HG03108 (cell line): Measurements from ENCODE around the gene GRIK4.

Source experiments
- ATAC-seq: cut with Tn5 transposase; IDR thresholded peaks from one replicate; pipeline ENCODE4 v1.9.1; 2021; ENCODE audit warnings: moderate library complexity; ENCODE audit not compliant: unreplicated experiment

The GRIK4 gene

DNA sequence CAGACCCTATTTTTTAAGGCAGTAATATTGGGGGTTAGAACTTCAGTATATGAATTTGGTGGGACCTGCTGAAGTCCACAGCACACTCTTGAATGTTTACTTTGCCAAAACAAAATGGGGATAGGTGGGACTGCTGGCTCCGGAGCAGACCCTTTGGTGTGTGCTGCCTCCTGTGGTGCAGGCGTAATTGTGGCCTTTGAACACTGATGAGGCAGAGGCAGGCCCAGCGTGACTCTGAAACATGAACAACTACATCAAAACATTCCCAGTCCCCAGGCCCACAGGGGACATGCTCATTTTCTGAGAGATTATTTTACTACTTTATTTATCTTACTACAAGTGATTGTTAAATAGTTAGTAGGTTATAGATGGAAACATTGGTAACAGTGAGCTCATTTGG is 287.3 kb downstream of the GRIK4 start:
- no peak for ATAC-seq

- ATAC-seq, result no peak
These were observed 288.7 kb downstream of the GRIK4 start for GRCh38 chr11:120800206-120800605.

DNA sequence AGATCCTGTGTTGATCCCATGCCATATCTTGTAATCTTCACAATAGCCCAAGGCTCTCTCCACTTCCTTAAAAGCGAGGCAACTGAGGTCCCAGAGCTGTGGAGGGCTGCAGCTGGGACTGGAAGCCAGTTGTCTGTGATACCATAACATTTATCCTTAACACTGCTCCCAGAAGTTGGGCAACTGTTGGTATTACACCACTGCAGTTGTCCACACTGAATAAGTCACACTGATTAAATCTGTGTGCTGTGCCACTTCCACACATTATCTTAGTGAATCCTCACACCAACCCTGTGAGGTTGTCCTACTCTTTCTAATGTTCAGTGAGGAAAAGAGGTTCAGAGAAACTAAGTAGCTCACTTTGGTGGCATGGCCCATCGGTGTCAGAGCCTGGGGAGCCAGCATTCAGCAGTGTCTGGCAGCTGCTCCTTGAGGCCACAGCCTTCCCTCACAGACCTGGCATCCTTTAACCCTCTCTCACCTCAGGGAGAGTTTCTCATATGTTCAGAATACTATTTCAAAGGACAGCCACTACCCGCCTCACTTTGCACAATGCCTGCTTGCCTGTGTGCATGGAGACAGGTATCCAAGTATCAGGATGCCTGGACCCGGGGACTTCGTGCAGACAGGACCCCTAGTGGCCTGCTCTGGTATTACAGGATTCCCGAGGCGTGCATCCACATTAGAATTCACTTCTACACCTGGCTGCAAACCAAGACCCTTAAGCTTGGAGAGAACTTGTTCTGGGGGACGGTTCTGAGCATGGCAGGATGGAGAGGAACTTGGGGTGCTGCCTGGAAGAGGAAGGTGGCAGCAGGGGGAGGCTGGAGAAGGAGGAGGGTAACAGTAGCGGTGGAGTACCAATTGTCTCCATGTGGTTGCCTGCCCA is 290.5 kb downstream of the GRIK4 start:
- ATAC-seq, result no peak

DNA sequence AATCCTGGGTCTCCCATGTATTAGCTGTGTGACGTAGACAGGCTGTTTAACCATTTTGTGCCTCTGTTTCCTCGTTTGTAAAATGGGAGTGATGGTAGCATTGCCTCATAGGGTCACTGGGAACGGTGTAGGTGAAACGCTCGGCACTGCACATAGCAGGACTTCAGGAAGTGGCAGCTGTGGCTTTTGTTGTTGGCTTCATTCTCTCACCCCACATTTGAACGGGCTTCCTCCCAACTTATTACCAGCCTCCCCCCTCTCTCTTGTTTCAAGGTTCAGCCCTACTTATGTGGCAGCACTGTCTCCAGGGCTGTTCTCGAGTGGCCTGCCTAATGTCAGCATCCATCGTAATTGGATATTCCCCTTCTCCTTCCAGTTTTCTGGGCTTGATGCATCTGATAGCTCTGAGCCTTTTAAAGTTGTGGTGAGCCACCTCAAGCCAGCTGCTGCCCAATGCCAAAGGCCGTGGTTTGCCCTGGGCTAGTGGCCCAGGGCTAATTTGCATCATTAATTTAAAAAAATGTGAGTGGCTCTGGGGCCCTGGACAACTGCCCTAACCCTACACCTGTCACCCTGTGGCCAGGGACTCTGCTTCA is 294.5 kb downstream of the GRIK4 start:
- ATAC-seq, result no peak

DNA sequence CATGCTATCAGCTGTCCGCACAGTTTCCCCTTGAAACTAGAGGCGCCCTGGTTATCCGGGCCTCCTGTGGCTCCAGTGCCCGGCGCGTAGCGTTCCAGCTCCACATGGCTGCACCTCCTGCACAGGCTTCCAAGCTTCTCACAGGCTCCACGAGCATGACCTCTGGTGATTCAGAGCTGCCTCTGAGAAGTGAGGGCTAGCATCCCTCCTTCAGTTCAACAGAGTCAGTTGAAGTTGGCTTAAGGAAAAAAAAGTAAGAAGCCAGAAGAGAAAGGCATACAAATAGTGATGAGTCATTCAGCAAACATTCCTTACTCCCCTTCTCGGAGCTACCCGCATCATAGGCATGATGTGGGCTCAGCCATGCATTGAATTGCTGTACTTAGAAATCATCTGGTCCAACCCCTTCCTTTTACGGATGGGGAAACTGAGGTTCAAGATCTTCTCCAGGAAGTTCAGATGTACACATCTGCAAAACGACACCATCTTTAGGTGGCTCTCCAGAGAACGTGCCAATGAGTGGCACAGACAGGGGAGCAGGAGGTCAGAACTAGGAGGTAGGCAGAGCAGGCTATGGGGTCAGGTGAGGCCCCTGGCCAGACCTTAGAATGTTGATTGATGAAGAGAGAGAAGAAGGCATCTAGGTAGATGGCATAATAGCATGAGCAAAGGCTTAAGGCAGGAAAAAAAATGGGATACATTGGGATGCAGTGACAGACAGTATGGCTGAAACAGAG is 296.0 kb downstream of the GRIK4 start:
- no peak for ATAC-seq

DNA sequence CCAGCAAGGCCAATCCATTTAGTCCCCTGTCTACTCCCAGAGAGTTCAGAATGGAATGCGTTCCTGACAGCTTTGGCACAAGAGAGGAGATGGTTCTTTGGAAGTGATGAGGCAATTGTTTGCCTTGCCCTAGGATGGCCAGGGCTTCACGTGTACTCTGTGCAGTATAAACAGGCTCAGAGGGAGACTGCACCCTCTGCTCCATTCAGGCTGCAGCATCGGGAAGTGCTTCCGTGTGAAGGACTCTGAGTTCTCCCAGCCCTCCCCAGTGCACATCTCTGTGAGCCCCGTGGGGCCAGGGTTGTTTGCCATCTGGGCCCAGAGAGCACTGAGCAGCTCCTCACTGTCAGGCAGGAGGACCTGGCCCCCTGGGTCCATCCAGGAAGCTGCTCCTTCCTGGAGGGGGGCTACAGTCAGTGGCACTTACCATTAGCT is 297.1 kb downstream of the GRIK4 start:
- no peak for ATAC-seq

DNA sequence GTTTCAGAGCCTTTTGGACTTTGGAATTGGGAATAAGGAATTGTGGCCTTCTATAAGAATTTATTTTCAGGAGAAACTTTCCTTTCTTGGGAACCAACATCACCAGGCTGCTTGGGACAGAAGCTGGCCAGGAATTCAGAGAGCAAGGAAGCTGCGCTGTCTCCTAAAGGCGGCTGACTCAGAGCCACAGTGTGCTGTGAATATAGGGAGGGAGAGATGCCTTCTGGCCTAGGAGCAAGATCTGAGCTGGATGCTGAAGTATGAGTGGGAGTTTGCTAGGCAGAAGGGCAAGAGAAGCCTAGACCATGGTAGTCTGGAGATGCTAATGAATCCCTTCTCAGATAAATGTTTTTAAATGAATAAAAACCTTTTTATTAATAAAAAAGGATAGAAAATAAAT is 298.7 kb downstream of the GRIK4 start:
- no peak for ATAC-seq

- ATAC-seq, result no peak
These were observed 299.7 kb downstream of the GRIK4 start for GRCh38 chr11:120811199-120811598.

DNA sequence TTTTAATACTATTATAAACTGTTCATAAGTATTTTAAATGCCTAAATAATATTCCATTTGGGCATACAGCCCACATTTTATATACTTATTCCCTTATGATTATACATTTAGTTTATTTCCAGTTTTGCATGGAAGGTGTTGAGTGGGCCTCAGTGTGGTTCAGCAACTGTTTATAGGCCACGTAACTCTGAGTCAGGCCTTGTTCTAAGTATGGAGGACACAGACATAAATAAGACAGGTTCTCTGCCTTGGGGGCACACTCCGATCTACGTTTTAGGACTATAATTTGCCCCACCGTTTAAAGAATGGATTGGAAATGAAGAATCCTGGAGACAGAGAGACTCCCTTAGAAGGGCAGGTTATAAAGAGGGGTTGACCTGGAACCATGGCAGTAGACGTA is 300.2 kb downstream of the GRIK4 start:
- ATAC-seq, result no peak

DNA sequence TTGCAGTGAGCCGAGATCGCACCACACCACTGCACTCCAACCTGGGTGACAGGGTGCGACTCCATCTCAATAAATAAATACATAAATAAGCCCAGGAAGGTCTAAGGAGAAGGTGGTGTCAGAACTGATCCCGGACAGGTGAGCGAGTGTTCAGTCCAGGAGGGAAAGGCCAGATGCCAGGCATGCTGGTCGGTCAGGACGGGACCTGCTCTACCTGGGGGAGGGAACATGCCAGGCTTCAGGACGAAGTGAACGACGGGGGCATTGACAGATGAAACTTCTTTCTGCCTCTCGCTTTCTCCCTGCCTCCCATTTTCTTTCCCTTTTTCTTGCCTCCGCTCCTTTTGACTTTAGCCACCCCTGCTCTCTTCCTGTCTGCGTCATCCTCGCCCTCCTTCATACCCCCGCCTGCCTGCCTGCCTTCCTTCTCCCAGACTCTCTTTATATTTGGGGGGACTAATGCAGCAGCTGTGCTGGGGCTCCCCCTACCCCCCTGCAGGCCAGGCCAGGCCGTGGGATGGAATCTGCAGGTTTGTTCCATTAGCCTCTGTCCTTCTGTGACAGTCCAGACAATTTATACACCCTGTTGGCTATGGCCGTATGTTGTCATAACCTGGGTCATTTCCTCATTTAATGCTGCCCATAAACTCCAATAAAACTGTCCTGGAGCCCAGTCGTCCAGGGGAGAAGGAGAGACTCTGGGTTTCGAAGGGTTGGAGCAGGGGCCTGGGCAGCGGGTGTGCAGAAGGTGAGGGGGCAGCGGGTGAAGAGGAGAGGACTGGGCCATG is 303.2 kb downstream of the GRIK4 start:
- no peak for ATAC-seq

GRCh38 chr11:120815319-120816100 is 304.0 kb downstream of the GRIK4 start:
- ATAC-seq, result no peak

GRCh38 chr11:120816176-120816575 is 304.6 kb downstream of the GRIK4 start:
- no peak for ATAC-seq

GRCh38 chr11:120816711-120817110 is 305.2 kb downstream of the GRIK4 start:
- ATAC-seq, result no peak

GRCh38 chr11:120817158-120817557 is 305.6 kb downstream of the GRIK4 start:
- no peak for ATAC-seq

GRCh38 chr11:120818097-120818496 is 306.5 kb downstream of the GRIK4 start:
- no peak for ATAC-seq

DNA sequence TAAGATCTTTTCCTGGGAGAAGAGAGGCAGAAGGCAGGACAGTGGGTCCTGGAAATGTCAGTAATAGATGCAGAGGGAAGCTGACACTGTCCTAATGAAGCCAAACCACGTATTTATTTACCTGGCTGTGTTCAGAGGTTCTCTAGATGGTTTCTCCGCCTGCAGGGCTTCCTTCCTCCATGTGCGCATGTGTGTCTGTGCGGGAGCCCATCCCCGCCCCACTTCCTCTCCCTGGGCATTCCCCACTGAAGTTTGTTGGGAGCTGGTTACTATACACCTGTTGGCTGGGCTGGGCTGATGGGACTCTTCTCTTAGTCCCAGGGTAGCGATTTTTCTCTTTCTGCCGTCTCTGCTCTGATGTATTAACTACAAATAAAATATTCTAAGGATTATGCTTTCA is 307.5 kb downstream of the GRIK4 start:
- ATAC-seq, result no peak

DNA sequence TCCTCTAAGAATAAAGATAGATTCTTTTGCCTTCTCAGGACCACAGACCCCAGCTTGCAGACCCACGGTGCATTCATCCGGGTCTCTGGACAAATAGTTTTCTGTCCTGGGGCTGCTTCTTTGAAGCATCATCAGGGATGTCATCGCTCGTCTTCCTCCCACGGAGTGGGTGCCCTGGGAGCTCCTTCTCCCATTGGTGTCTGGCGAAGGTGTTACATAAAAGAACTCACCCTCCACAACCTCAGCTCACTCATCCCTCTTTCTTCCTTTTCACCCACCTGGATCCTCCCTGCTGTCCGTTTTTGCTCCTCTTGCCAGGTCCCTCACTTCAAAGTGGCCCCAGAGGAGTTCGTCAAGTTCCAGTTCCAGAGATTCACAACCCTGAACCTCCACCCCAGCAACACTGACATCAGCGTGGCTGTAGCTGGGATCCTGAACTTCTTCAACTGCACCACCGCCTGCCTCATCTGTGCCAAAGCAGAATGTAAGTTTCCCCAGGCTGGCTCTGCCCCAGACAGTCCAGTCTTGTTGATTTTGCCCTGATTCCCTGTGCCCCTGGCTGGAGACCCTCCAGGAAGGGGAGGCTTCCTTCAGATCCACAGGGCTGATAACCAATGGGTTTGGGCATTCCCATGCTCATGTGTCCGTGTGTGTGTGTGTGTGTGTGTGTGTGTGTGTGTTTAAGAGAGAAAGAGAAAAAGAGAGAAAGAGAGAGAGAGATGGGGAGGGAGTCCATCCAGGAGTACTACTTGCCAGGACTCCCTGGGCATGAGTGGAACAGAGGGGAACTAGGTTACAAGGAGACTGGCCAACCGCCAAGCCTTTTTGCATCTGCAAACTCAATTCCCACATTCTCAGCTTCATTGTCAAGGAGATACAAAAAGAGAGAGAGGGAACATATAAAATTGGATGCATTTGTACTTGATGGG is 308.2 kb downstream of the GRIK4 start:
- ATAC-seq, result no peak

GRCh38 chr11:120823159-120823558 is 311.6 kb downstream of the GRIK4 start:
- no peak for ATAC-seq

DNA sequence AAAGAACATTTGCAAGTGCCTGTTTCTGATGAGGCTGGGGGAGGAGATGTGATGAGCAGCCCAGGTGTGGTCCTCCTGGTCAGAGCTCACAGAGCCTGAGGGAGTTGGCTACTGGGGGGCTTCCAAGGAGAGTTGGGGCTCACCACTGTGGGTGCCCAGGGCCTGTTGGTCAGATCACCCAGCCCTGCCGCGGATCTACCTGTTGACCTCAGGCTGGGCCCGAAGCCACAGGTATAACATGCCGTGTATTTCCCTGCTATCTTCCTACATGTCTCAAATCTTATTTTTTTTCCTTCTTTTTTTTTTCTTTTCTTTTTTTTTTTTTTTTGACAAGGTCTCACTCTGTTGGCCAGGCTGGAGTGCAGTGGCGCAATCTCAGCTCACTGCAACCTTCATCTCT is 312.7 kb downstream of the GRIK4 start:
- no peak for ATAC-seq
